Caco-2 (cell line): ENCODE results near the gene MRPL43. TPM values are rescaled to one million over a fixed set of nuclear protein-coding genes. Genes with fewer than 3 reads are reported as not detected.
A peak's percentile ranks its signal among the peaks of the same experiment; 100 is the strongest.

Experiments
- BruUV-seq: library from RNA; stranded (reverse); fragments of 400-500 nt; replicated peaks from 2 replicates; lab custom pipeline; 2021; lab: Mats Ljungman, UMichigan
- CTCF ChIA-PET: fragments of 300-600 bp; sonication (Branson Sonifier 250); formaldehyde crosslinking; loops from one replicate; lab custom pipeline; 2022; ENCODE audit warnings: antibody characterized with exemption; lab: Charles Lee
- POLR2A ChIA-PET: fragments of 300-600 bp; sonication (Branson Sonifier 250); formaldehyde crosslinking; loops from one replicate; lab custom pipeline; 2022; ENCODE audit warnings: antibody characterized with exemption; lab: Charles Lee
- DNase-seq, 2 experiments: peaks; one replicate each; pipeline versions ENCODE4 v3.0.0 to v3.0.0-alpha.2; 2020 to 2022
- H3K27me3 ChIP-seq: replicated peaks from 2 replicates; pipeline ENCODE4 v1.6.0; 2011; ENCODE audit warnings: low read length; ENCODE audit not compliant: control insufficient read depth, insufficient read depth
- H3K36me3 ChIP-seq: 2 replicates; pipeline ENCODE4 v1.5.1; 2011; ENCODE audit warnings: low read length; ENCODE audit not compliant: control insufficient read depth, insufficient read depth
- H3K4me1 ChIP-seq: fragments of 250-450 bp; sonication (Bioruptor Pico); 2 replicates; pipeline ENCODE4 v1.5.1; 2020; ENCODE audit warnings: mild to moderate bottlenecking
- H3K4me3 ChIP-seq: 2 replicates; pipeline ENCODE4 v1.5.1; 2011; ENCODE audit warnings: low read depth, mild to moderate bottlenecking, control low read depth, low read length
- H3K9me3 ChIP-seq: fragments of 250-450 bp; sonication (Bioruptor Pico); 2 replicates; pipeline ENCODE4 v1.5.1; 2020; ENCODE audit warnings: mild to moderate bottlenecking, moderate library complexity
- H3K27ac Mint-ChIP-seq: one replicate; pipeline ENCODE4 v1.8.0; 2022; ENCODE audit warnings: mixed read lengths; ENCODE audit not compliant: unreplicated experiment
- H3K27me3 Mint-ChIP-seq: one replicate; pipeline ENCODE4 v1.8.0; 2022; ENCODE audit warnings: mixed read lengths; ENCODE audit not compliant: insufficient read depth, unreplicated experiment
- H3K36me3 Mint-ChIP-seq: one replicate; pipeline ENCODE4 v1.8.0; 2022; ENCODE audit warnings: mild to moderate bottlenecking, mixed read lengths; ENCODE audit not compliant: insufficient read depth, unreplicated experiment
- H3K4me1 Mint-ChIP-seq: one replicate; pipeline ENCODE4 v1.8.0; 2022; ENCODE audit warnings: low read depth, mixed read lengths; ENCODE audit not compliant: unreplicated experiment
- H3K4me3 Mint-ChIP-seq: one replicate; pipeline ENCODE4 v1.8.0; 2022; ENCODE audit warnings: mild to moderate bottlenecking, moderate library complexity, mixed read lengths; ENCODE audit not compliant: unreplicated experiment
- H3K9me3 Mint-ChIP-seq: one replicate; pipeline ENCODE4 v1.8.0; 2022; ENCODE audit warnings: mixed read lengths; ENCODE audit not compliant: unreplicated experiment
- intact Hi-C: fragments of 100-400 bp; cut with micrococcal nuclease; formaldehyde crosslinking; loops from one replicate; pipeline ENCODE4 v1.10.0; 2022; ENCODE audit not compliant: unreplicated experiment
- total RNA-seq: library from RNA; stranded (reverse); gene quantifications from 2 replicates; pipeline ENCODE4 v1.2.3, GENCODE V29; 2022
- TF ChIP-seq, protein P1 (sequence below), 2 experiments: fragments of 200-600 bp in 1 of 2; IDR thresholded peaks; 1 replicate in 1 of 2; 2 replicates in 1 of 2; pipeline versions ENCODE4 v1.5.1 to v1.8.0; 2011 to 2022; ENCODE audit warnings: antibody characterized with exemption in 1 of 2, control low read depth in 1 of 2, inconsistent platforms in 1 of 2, low read depth in 1 of 2, low read length in 1 of 2, mild to moderate bottlenecking in 1 of 2, moderate library complexity in 1 of 2; ENCODE audit not compliant: insufficient read depth in 1 of 2, severe bottlenecking in 1 of 2, unreplicated experiment in 1 of 2

The MRPL43 gene
- total RNA-seq, 1 experiment from 2014 or later = 82.1 TPM

GRCh38 chr10:100970914-100971811 is 16.1 kb downstream of the MRPL43 start:
- H3K4me1 ChIP-seq = peaks cover 33% of the 10 kb centered on the region
- no TSS peak for BruUV-seq
- Mint-ChIP-seq H3K36me3 (peaks cover 37% of the 10 kb centered on the region), H3K9me3 (no peaks in the 10 kb centered on the region), H3K4me1 (peaks cover 56% of the 10 kb centered on the region), H3K4me3 (peak overlapping the region; percentile 90), H3K27ac (peak overlapping the region; percentile 86), H3K27me3 (no peaks in the 10 kb centered on the region)
- no peaks in the 10 kb centered on the region for H3K27me3 ChIP-seq
- ChIA-PET POLR2A (interaction anchor here (1.0 kb wide), 1 partner anchor 61 kb away, joined by 5 read pairs; no protein-coding TSS in a partner anchor), CTCF (no interaction called here)
- H3K36me3 ChIP-seq = peaks cover 10% of the 10 kb centered on the region; the same call in 1 of the 2 replicates
- H3K4me3 ChIP-seq = peak overlapping the region; percentile 98
- intact Hi-C loops = loop anchor here (1.0 kb wide), 3 partner anchors 15 to 42 kb away; no protein-coding TSS in a partner anchor
- H3K9me3 ChIP-seq = no peaks in the 10 kb centered on the region
- TF ChIP-seq, protein P1, sequence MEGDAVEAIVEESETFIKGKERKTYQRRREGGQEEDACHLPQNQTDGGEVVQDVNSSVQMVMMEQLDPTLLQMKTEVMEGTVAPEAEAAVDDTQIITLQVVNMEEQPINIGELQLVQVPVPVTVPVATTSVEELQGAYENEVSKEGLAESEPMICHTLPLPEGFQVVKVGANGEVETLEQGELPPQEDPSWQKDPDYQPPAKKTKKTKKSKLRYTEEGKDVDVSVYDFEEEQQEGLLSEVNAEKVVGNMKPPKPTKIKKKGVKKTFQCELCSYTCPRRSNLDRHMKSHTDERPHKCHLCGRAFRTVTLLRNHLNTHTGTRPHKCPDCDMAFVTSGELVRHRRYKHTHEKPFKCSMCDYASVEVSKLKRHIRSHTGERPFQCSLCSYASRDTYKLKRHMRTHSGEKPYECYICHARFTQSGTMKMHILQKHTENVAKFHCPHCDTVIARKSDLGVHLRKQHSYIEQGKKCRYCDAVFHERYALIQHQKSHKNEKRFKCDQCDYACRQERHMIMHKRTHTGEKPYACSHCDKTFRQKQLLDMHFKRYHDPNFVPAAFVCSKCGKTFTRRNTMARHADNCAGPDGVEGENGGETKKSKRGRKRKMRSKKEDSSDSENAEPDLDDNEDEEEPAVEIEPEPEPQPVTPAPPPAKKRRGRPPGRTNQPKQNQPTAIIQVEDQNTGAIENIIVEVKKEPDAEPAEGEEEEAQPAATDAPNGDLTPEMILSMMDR (IDR thresholded peaks at IDR 0.05; ENCODE audit: insufficient read depth in 1 of 2, low read depth in 1 of 2, low read length in 1 of 2, severe bottlenecking in 1 of 2, unreplicated experiment in 1 of 2) = peak in 1 of 2 experiments; percentile 10
- DNase-seq = peak; percentile 84 to 91

- Mint-ChIP-seq H3K36me3 (peaks cover 37% of the 10 kb centered on the region), H3K4me1 (peaks cover 50% of the 10 kb centered on the region), H3K4me3 (peak overlapping the region; percentile 90), H3K27ac (peak overlapping the region; percentile 86), H3K9me3 (no peaks in the 10 kb centered on the region), H3K27me3 (no peaks in the 10 kb centered on the region)
- CTCF ChIA-PET = interaction anchor here (0.7 to 2.4 kb wide), 5 partner anchors 12 to 77 kb away, joined by 3 to 12 read pairs (median 4); no protein-coding TSS in a partner anchor
- POLR2A ChIA-PET = interaction anchor here (1.0 to 1.2 kb wide), 3 partner anchors 27 to 61 kb away, joined by 3 to 5 read pairs (median 3); no protein-coding TSS in a partner anchor
- H3K4me1 ChIP-seq = peaks cover 33% of the 10 kb centered on the region
- intact Hi-C loops = no loop called here
- H3K36me3 ChIP-seq = peaks cover 10% of the 10 kb centered on the region
- H3K4me3 ChIP-seq = peak overlapping the region; percentile 98
- TF ChIP-seq, protein P1 (IDR thresholded peaks at IDR 0.05; ENCODE audit: insufficient read depth in 1 of 2, low read depth in 1 of 2, low read length in 1 of 2, severe bottlenecking in 1 of 2, unreplicated experiment in 1 of 2) = no peak
- no peaks in the 10 kb centered on the region for H3K27me3 ChIP-seq
- H3K9me3 ChIP-seq = no peaks in the 10 kb centered on the region
- BruUV-seq = TSS peak; percentile 31
- DNase-seq = peak; percentile 68 to 85
Measured at GRCh38 chr10:100970076-100970913, 17.0 kb downstream of the MRPL43 start.
